ENCODE results near the gene SLITRK4. TPM values are rescaled to one million over a fixed set of nuclear protein-coding genes. Genes with fewer than 3 reads are reported as not detected.

SLITRK4 gene
- total RNA-seq, 1 donor from 2014 or later, result 0.74 TPM

DNA sequence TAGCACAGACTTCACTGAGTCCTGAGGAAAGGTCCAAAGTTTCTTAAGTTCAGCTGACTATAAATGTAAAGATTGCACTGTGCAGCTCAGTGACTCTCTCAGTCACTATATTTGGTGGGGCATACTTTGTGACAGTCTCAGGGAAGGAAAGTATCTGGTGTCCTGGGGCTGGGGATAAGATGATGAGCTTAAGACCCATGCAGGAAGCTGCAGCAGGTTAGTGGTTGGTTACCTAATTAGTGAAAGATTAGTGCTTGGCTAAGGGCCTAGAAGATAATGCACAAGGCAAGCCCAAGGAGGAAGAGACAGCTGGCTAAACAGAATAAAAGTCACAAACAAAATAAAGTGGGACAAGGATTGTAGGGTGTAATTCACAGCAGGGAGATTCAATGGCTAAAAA, 25.4 kb upstream of the SLITRK4 start:
- DNase-seq, result no peak
- intact Hi-C loops (cut with DNase I), result no loop called here
- Histone ChIP-seq H3K27ac (no peak overlapping the region), H3K9me3 (no peaks in the 10 kb centered on the region), H3K4me3 (no peak overlapping the region), H3K36me3 (no peaks in the 10 kb centered on the region), H3K27me3 (ENCODE audit: low read depth) (no peaks in the 10 kb centered on the region), H3K4me1 (no peaks in the 10 kb centered on the region)
- TF ChIP-seq CTCF (IDR thresholded peaks at IDR 0.05), result no peak
- no peak for ATAC-seq

- H3K27ac ChIP-seq, result no peak overlapping the region
- no peaks in the 10 kb centered on the region for H3K4me1 ChIP-seq
- intact Hi-C loops (cut with DNase I), result no loop called here
- peak; percentile 39 for DNase-seq
- no peaks in the 10 kb centered on the region for H3K9me3 ChIP-seq
- TF ChIP-seq CTCF (IDR thresholded peaks at IDR 0.05), result peak; percentile 15
- ATAC-seq, result peak; percentile 47 to 56
- H3K36me3 ChIP-seq, result no peaks in the 10 kb centered on the region
- no peaks in the 10 kb centered on the region for H3K27me3 ChIP-seq (ENCODE audit: low read depth)
- no peak overlapping the region for H3K4me3 ChIP-seq
Measured at GRCh38 chrX:143648705-143649104, 12.8 kb upstream of the SLITRK4 start.

DNA sequence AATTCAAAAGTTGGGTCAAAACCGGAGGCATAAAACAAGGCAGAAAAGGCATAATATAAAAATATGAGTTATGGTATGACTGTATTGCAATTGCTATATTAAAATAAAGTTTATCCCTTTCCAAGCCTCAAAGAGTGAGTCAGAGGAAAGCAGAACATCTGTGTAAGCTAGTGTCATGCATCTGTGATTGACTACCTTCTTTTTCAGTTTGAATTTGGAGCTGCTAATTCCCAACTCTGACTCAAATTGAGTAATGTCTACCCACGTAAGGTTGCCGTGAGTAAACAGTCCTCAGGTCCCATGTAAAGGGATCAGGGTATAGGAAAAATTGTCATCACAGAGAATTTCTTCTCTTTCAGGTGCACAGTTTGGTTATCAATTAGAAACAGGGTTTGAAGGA, 6.5 kb upstream of the SLITRK4 start:
- ATAC-seq, result no peak
- H3K4me3 ChIP-seq, result no peak overlapping the region
- H3K27ac ChIP-seq, result no peak overlapping the region
- no peaks in the 10 kb centered on the region for H3K4me1 ChIP-seq
- no peak for TF ChIP-seq CTCF (IDR thresholded peaks at IDR 0.05)
- DNase-seq, result no peak
- no peaks in the 10 kb centered on the region for H3K27me3 ChIP-seq (ENCODE audit: low read depth)
- H3K9me3 ChIP-seq, result no peaks in the 10 kb centered on the region
- intact Hi-C loops (cut with DNase I), result no loop called here
- H3K36me3 ChIP-seq, result no peaks in the 10 kb centered on the region

GRCh38 chrX:143636831-143637230, 930 bp upstream of the SLITRK4 start:
- DNase-seq (no peak), ATAC-seq (no peak)
- no peak overlapping the region for H3K27ac ChIP-seq
- no peaks in the 10 kb centered on the region for H3K9me3 ChIP-seq
- H3K36me3 ChIP-seq, result no peaks in the 10 kb centered on the region
- H3K27me3 ChIP-seq (ENCODE audit: low read depth), result peaks cover 12% of the 10 kb centered on the region
- TF ChIP-seq CTCF (IDR thresholded peaks at IDR 0.05), result no peak
- H3K4me1 ChIP-seq, result no peaks in the 10 kb centered on the region
- no peak overlapping the region for H3K4me3 ChIP-seq
- intact Hi-C loops (cut with DNase I), result no loop called here

DNA sequence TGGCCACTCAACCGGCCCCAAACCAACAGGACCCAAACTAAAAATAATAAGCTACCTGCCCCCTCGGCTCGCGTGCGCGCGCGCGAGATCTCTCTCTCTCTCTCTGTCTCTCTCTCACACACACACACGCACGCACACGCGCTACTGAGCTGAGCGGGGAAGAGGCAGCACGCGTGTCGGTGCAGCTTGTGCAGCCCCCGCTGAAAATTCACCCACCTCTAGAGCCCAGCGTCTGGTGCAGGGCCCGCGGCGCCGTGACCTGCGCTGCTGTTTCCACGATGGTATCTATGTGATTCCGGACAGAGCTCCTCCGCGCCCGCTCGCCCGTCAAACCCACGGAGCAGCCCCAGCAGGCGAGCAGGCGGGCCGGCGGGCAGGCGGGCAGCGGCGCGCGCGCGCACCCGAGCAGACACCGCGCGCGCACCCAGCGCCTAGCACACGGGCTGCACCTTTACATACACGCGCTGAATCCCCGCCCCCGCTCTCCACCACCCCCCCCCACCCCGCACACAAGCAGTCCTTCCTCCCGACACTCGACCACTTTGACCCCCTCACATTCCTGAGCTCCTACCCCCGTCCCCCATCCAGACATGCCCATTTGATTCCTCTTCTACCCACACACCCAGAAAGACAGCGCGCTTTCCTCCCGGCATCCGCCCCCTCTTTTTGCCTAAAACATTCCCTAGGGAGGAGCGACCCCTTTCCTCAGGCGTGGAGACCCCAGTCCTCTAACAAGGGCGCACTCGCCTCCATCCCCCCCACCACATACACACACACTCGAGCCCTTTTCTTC, 1.0 kb downstream of the SLITRK4 start:
- no peaks in the 10 kb centered on the region for H3K4me1 ChIP-seq
- H3K9me3 ChIP-seq, result no peaks in the 10 kb centered on the region
- no peaks in the 10 kb centered on the region for H3K36me3 ChIP-seq
- H3K27me3 ChIP-seq (ENCODE audit: low read depth), result peaks cover 16% of the 10 kb centered on the region
- DNase-seq, result peak; percentile 34
- ATAC-seq, result peak; percentile 43 to 64
- intact Hi-C loops (cut with DNase I), result no loop called here
- no peak overlapping the region for H3K27ac ChIP-seq
- peak overlapping the region; percentile 46 for H3K4me3 ChIP-seq
- no peak for TF ChIP-seq CTCF (IDR thresholded peaks at IDR 0.05)
